GM23248 (cell line): Measurements from ENCODE around the gene ZNF536.

Source experiments
- EZH2 ChIP-seq: fragments of 200-600 bp; sonication (generic); IDR thresholded peaks from 2 replicates; pipeline ENCODE4 v1.6.1; 2018; ENCODE audit warnings: antibody characterized with exemption, mild to moderate bottlenecking; ENCODE audit not compliant: insufficient read depth, poor library complexity, severe bottlenecking
- EZH2phosphoT487 ChIP-seq: fragments of 200-600 bp; sonication (generic); IDR thresholded peaks from 2 replicates; pipeline ENCODE4 v1.6.1; 2018; ENCODE audit warnings: antibody characterized with exemption, moderate library complexity, mild to moderate bottlenecking, low read depth; ENCODE audit not compliant: insufficient read depth

DNA sequence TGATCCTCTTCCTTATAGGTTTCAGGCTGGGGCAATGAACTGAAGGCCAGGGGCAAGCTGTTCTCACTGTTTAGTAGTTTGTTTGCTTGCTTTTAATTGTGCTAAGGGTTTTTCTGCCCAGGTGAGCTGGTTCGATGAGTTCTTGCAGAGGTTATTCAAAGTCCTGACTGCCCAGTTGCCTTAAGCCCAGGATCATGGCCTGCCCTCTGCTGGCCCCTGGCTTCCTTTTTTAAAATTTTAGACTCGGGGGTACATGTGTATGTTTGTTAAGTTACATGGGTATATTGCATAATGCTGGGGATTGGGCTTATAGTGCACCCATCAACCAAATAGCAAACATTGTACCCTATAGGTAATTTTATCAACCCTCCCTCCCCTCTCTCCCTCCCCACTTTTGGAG lies 65.7 kb downstream of the ZNF536 start:
- TF ChIP-seq EZH2: no peak
- no peak for TF ChIP-seq EZH2phosphoT487
